HG03521 (cell line): ENCODE measurements around the gene SLIT1.

Experiments used
- ATAC-seq: cut with Tn5 transposase; IDR thresholded peaks from one replicate; pipeline ENCODE4 v1.9.1; 2021; ENCODE audit warnings: mild to moderate bottlenecking, moderate library complexity; ENCODE audit not compliant: unreplicated experiment

The SLIT1 gene

GRCh38 chr10:97010695-97011206 lies 175.0 kb downstream of the SLIT1 start:
- no peak for ATAC-seq

- no peak for ATAC-seq
Measured at GRCh38 chr10:97007417-97007816, 178.3 kb downstream of the SLIT1 start.

- ATAC-seq, result no peak
Measured at GRCh38 chr10:97006364-97006763, 179.4 kb downstream of the SLIT1 start.

DNA sequence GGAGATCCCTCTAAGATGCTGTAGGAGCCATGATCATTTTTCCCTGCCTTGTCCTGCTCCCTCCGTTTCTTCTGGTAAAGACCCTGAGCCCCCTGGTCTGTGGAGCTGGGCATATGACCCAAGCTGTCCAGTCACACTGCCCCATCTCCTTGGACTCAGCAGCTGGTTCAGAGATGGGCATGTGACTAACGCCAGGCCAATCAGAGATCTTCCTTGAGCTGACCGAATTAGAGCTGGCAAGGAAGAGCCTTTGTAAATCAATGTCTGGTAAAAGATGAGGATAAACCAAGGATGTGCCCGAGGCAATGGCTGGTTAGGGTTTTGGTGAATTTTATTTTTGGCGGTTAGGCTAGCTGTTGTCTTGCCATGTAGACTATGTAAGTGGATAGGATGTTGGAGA lies 180.4 kb downstream of the SLIT1 start:
- ATAC-seq, result no peak

DNA sequence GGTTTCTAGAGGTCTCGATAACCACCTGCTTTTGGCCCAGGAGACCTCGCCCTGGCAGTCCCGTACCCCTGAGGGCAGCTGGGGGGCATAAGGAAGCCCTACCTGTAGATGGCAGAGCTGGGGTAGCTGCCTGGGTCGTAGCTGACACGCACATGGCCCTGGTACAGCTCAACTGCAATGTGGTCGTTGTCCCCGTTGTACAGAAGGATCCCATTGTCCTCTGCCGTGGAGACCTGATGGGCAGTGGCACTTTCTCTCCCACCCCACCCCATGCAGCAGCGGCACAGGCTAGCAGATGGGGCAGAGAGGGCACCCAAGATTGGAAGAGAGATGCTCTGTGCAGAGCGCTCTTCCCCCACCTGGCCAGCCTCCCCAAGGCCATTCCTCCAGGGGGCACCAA lies 181.2 kb downstream of the SLIT1 start:
- ATAC-seq, result no peak

DNA sequence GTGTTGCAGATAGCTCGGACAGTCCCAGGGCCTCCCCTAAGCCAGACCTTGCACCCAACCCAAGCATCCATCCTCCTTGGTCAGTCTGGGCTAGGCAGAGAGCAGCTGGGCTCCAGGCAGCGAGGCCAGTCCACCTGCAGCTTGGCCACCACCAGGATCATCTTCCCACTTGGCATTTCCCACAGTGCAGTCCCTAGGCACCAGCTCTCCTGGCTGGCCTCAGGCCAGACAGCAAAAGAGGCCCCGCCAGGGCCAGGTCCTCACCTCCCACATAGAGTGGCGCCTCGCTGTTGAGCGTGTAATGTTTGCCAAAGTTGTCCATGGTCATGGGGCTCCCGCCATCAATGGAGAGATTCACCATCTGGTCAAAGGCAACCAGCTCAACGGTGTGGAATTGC lies 182.0 kb downstream of the SLIT1 start:
- no peak for ATAC-seq

- no peak for ATAC-seq
Measured at GRCh38 chr10:97003151-97003803, 182.5 kb downstream of the SLIT1 start.

GRCh38 chr10:97002670-97003069 lies 183.1 kb downstream of the SLIT1 start:
- no peak for ATAC-seq

GRCh38 chr10:97001183-97001991 lies 184.4 kb downstream of the SLIT1 start:
- ATAC-seq, result no peak

- ATAC-seq, result no peak
Measured at GRCh38 chr10:97000487-97001182, 185.1 kb downstream of the SLIT1 start.

DNA sequence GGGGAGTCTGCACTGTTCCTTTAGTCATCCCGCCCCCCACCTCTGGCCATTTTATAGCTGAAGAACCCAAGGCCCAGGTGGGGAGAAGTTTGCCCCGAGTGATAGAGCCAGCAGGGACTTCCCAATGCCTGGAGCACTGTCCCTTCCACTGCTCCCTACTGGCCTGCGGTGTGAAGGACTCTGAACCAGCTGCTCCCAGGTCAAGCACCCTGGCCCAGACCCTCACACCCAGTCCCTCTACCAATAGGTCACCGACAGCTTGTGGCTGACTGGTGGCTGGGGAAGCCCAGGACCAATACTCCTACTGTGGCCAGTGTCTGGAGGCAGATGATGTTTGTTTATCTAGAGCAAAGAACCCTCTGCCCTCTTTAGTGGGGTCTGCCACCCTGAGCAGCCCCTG lies 185.8 kb downstream of the SLIT1 start:
- ATAC-seq, result no peak

- no peak for ATAC-seq
Measured at GRCh38 chr10:96999337-96999736, 186.4 kb downstream of the SLIT1 start.

DNA sequence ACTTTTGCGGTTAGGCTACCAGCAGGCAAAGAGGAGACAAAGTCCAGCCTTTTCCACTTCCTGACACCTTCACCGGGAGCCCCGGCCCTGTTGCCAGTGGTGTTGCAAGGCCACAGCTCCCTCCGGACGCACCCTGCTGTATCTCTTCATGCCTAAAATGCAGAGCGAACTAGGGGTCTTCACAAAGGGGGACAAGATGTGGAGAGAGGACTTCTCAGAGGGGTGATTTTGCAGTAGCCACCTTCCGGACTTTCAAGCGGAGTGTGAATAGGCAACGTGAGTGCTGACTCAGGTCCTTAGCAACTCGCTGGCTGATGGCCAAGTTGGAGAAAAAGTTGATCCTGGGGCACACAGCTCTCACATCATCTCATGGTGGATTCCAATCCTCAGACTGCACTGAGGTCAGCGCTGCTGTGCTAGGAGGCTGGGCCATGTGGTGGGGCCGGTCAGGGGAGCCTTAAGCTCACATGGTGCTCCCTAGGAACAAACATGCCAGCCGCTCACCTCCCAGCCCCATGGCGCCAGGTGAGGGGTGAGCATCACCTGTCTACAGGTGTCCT lies 187.3 kb downstream of the SLIT1 start:
- ATAC-seq, result no peak

- no peak for ATAC-seq
Measured at GRCh38 chr10:96996275-96996965, 189.3 kb downstream of the SLIT1 start.

- ATAC-seq, result no peak
Measured at GRCh38 chr10:96995851-96996250, 189.9 kb downstream of the SLIT1 start.

DNA sequence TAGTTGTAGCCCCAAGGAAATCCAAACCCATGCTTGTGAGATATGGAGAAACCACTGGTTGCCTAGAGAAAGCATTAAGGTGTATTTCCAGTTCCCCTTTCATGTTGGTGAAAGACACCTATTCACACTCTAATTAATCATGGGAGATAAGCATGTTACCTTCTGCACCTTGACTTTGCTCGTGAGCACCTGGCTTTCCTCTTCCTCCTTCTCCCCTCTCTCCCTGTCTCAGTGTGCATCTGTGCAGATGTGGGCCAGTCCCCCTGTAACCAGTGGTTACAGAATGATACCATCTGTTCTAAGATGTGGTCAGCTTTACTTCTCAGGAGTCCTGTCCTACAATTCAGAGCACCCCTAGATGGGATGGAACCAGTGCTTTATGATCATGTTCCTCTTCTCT lies 193.0 kb downstream of the SLIT1 start:
- peak; percentile 45 for ATAC-seq

DNA sequence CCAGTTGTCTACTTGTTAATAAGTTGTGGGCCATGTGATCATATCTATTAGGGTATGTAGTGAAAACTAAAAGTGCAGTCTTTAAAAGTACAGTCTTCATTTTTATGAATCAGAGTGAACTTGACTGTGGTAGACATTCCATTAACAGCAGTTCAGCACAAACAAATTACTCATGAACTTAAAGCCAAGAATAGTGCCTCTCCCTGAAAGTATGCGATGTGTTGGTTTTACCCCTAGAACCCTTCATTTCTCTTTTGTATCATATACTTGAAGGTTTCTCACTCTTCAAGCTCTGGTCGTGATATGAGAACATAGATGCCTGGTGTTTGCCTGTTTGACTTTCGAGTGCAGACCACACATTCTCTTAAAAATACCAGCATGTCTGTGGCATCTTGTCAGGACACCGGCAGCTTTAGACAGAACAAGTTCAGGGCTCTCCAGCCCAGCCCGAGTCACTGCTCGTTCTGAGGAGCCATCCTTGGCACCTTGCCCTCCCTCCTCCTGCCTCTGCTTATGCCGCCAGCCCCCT lies 194.4 kb downstream of the SLIT1 start:
- ATAC-seq, result peak; percentile 42

- ATAC-seq, result no peak
Measured at GRCh38 chr10:96988426-96988825, 197.3 kb downstream of the SLIT1 start.

GRCh38 chr10:96987842-96988175 lies 197.9 kb downstream of the SLIT1 start:
- ATAC-seq, result no peak

GRCh38 chr10:96987141-96987841 lies 198.5 kb downstream of the SLIT1 start:
- ATAC-seq, result no peak
